ENCODE results near the gene RBM24.
"Not testable (repeated sequence)": the region's sequence is repeated elsewhere in the genome, so short reads cannot be mapped to it uniquely, and the experiment has no call there.

The RBM24 gene

DNA sequence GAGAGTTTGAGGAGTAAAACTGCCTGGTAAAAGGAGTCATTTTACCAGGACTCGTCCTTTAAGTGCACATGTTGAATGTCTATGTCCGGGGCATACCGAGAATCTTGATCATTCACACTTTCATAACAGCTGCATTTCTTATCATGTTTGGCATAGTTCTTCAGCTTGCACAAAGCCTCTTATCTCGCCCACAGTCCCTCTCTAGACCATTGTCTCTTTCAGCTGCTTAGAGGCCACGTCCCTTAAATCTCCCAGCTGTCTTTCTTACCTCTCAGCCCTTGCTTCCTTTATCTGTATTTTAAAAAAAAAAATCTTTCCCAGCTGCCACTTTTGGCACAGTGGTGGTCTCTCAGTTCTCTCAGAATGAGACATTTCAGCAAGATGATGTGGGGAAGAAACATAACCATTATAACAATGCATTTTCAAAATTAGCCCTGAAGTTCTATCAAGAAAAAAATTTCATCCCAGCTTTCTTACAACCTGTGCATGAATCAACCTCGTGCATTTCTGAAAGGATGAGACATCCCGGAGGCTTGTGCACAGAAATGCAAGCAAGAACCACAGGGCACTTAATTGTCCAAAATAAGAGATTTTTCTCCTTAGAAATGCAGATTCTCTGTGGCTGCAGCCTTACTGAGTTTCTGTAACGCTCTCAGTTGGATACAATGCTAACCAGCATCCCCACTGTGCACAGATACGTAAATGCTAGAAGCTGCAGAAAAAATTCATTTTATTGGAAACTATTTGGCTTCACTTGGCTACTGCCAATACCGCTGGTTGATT lies 24.2 kb downstream of the RBM24 start:
- Histone ChIP-seq H3K27ac (ENCODE audit: low read depth, low read length) (no peak overlapping the region), H3K36me3 (ENCODE audit: insufficient read depth, low read length) (no peaks in the 10 kb centered on the region), H2AFZ (ENCODE audit: low read length, unreplicated experiment) (no peak overlapping the region), H3K27me3 (ENCODE audit: insufficient read depth, low read length) (no peaks in the 10 kb centered on the region), H3K79me2 (ENCODE audit: control insufficient read depth, insufficient read depth, low read length, unreplicated experiment) (no peaks in the 10 kb centered on the region), H3K4me1 (ENCODE audit: control insufficient read depth, insufficient read depth, low read length, unreplicated experiment) (no peaks in the 10 kb centered on the region), H3K4me3 (ENCODE audit: low read depth, low read length) (no peak overlapping the region)

DNA sequence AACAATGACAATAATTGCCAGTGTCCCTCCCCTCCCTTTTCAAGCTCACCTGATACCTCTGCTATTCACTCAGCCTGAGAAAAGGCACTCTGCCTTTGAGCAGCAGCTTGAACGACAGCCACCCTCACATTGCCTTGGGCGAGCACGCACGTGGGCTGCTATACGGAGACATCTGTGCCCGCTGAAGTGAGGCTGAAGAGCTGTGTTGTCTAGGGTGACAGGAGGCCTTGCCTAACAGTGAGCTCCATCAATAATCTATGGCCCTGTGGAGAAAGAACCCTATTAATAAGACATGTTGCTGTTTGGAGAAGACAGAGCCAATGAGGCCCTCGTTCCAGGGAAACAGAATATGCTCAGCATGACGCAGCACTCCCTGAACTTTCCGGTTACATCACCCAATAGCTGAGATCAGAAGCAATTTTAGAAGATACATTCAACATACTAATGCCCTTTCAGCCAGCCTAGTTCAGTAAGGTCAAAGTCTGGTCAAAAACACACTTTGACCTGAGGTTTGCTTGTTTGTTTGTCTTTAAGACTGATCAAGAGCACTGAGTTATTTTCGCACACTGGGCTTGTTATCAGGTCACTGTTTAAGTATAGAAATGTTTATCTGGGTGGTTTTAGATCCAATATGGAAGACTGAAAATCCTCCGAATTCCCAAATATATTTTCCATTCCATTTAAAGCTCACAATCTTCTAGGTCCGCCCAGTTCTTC lies 30.6 kb downstream of the RBM24 start:
- no peak overlapping the region for H3K4me3 ChIP-seq (ENCODE audit: low read depth, low read length)
- no peaks in the 10 kb centered on the region for H3K27me3 ChIP-seq (ENCODE audit: insufficient read depth, low read length)
- no peaks in the 10 kb centered on the region for H3K4me1 ChIP-seq (ENCODE audit: control insufficient read depth, insufficient read depth, low read length, unreplicated experiment)
- H3K27ac ChIP-seq (ENCODE audit: low read depth, low read length), result no peak overlapping the region
- no peaks in the 10 kb centered on the region for H3K36me3 ChIP-seq (ENCODE audit: insufficient read depth, low read length)
- no peak overlapping the region for H2AFZ ChIP-seq (ENCODE audit: low read length, unreplicated experiment)
- no peaks in the 10 kb centered on the region for H3K79me2 ChIP-seq (ENCODE audit: control insufficient read depth, insufficient read depth, low read length, unreplicated experiment)

- H3K79me2 ChIP-seq (ENCODE audit: control insufficient read depth, insufficient read depth, low read length, unreplicated experiment); H3K27me3 ChIP-seq (ENCODE audit: insufficient read depth, low read length); H3K36me3 ChIP-seq (ENCODE audit: insufficient read depth, low read length); H3K27ac ChIP-seq (ENCODE audit: low read depth, low read length); H3K4me3 ChIP-seq (ENCODE audit: low read depth, low read length); H3K4me1 ChIP-seq (ENCODE audit: control insufficient read depth, insufficient read depth, low read length, unreplicated experiment); H2AFZ ChIP-seq (ENCODE audit: low read length, unreplicated experiment): not testable (repeated sequence)
Observed at GRCh38 chr6:17313238-17313637, 32.1 kb downstream of the RBM24 start.

DNA sequence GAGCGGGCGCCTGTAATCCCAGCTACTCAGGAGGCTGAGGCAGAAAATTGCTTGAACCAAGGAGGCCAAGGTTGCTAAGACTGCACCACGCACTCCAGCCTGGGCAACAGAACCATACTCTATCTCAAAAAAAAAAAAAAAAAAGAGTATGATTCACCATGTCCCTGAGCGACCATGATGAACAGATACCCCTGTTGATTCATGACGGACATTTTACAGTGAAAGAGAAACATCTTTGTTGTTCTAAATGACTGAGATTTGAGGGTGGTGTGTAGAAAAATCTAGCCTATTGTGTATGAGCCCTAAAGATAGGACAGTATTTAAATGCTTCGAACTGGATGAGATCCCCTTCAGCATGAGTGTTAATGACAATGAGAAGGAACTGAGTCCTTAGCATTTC lies 32.8 kb downstream of the RBM24 start:
- H3K4me3 ChIP-seq (ENCODE audit: low read depth, low read length), result no peak overlapping the region
- H3K4me1 ChIP-seq (ENCODE audit: control insufficient read depth, insufficient read depth, low read length, unreplicated experiment), result no peaks in the 10 kb centered on the region
- no peaks in the 10 kb centered on the region for H3K27me3 ChIP-seq (ENCODE audit: insufficient read depth, low read length)
- H2AFZ ChIP-seq (ENCODE audit: low read length, unreplicated experiment), result no peak overlapping the region
- H3K79me2 ChIP-seq (ENCODE audit: control insufficient read depth, insufficient read depth, low read length, unreplicated experiment), result no peaks in the 10 kb centered on the region
- no peaks in the 10 kb centered on the region for H3K36me3 ChIP-seq (ENCODE audit: insufficient read depth, low read length)
- H3K27ac ChIP-seq (ENCODE audit: low read depth, low read length), result no peak overlapping the region

DNA sequence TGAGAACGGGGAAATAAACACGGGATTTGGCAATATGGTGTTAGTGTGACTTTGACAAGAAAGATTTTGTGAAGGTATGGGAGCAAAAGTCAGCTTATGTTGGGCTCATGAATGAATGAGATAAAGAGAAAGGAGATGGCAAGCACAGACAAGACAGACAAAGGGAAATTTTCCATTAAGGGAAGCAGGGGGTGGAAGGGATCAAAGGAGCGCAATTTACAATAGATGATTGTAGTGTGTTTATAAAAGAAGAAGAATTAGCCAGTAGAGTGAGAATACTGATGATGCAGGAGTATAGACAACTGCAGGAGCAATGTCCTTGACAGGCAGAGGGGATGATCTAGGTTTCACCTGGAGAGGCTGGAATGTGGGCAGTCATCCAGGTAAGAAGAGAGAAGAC lies 34.1 kb downstream of the RBM24 start:
- Histone ChIP-seq H3K4me1 (ENCODE audit: control insufficient read depth, insufficient read depth, low read length, unreplicated experiment) (no peaks in the 10 kb centered on the region), H3K36me3 (ENCODE audit: insufficient read depth, low read length) (no peaks in the 10 kb centered on the region), H2AFZ (ENCODE audit: low read length, unreplicated experiment) (no peak overlapping the region)

DNA sequence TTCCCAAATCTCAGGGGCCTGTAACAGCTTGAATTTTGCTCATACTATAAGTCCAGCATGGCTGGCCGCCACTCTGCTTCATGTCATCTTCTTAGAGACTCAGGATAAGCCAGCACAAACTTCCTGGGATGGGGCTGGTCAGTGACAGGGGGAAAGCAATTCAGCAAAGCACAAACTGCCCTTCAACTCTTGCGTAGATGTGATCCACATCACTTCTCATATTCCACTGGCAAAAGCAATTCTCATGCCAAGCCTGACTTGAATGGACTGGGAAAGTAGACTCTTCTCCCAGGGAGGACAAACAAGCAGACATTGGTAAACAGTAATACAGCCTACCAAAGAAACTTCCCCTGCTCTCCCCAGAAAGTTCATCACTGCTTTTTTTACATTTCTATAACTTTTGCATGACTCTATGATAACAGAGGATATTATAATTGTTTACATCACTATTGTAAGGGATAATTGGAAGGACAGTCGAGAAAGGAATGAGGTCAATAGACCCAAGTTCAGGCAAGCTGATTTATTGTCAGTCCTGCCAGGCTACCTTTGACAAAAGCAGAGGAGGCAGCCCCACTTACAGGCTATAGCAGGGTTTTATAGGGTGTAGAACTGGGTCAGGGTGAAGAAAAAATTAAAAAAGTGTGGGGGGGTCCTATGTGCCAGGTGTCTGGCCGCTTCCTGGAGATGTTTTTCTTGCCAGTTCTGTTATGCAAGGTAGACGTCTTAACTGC lies 37.4 kb downstream of the RBM24 start:
- Histone ChIP-seq H3K4me3 (ENCODE audit: low read depth, low read length) (no peak overlapping the region), H3K27ac (ENCODE audit: low read depth, low read length) (no peak overlapping the region), H2AFZ (ENCODE audit: low read length, unreplicated experiment) (no peak overlapping the region), H3K4me1 (ENCODE audit: control insufficient read depth, insufficient read depth, low read length, unreplicated experiment) (no peaks in the 10 kb centered on the region), H3K27me3 (ENCODE audit: insufficient read depth, low read length) (peaks cover 10% of the 10 kb centered on the region; the same call in 1 of the 2 replicates), H3K36me3 (ENCODE audit: insufficient read depth, low read length) (no peaks in the 10 kb centered on the region), H3K79me2 (ENCODE audit: control insufficient read depth, insufficient read depth, low read length, unreplicated experiment) (no peaks in the 10 kb centered on the region)

More for the DNA sequence above, 34.1 kb downstream of the RBM24 start:
- Histone ChIP-seq H3K4me3 (ENCODE audit: low read depth, low read length) (no peak overlapping the region), H3K27ac (ENCODE audit: low read depth, low read length) (no peak overlapping the region), H3K79me2 (ENCODE audit: control insufficient read depth, insufficient read depth, low read length, unreplicated experiment) (no peaks in the 10 kb centered on the region), H3K27me3 (ENCODE audit: insufficient read depth, low read length) (no peaks in the 10 kb centered on the region)

DNA sequence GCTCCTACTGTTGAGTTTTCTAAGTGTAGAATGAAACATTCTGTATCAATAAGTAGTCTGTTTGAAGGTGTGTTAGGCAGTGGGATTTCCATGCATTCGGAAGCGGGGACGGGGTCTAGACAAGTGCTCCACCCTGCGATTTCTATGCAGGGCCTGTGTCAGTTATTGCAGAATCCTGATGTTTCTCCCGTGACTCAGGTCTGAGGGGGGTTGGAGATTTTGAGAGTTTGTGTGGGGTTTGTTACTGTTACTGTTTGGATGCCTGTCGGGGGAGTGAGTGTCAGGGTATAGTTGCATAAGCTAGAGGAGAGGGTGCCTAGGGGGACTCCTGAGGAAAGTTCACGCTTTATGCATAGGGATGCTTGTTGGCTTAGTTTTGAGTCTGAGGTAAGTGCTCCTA lies 39.1 kb downstream of the RBM24 start:
- H3K4me1 ChIP-seq (ENCODE audit: control insufficient read depth, insufficient read depth, low read length, unreplicated experiment); H2AFZ ChIP-seq (ENCODE audit: low read length, unreplicated experiment); H3K4me3 ChIP-seq (ENCODE audit: low read depth, low read length); H3K79me2 ChIP-seq (ENCODE audit: control insufficient read depth, insufficient read depth, low read length, unreplicated experiment); H3K36me3 ChIP-seq (ENCODE audit: insufficient read depth, low read length); H3K27ac ChIP-seq (ENCODE audit: low read depth, low read length): not testable (repeated sequence)
- peaks cover 16% of the 10 kb centered on the region; the same call in 1 of the 2 replicates for H3K27me3 ChIP-seq (ENCODE audit: insufficient read depth, low read length)

DNA sequence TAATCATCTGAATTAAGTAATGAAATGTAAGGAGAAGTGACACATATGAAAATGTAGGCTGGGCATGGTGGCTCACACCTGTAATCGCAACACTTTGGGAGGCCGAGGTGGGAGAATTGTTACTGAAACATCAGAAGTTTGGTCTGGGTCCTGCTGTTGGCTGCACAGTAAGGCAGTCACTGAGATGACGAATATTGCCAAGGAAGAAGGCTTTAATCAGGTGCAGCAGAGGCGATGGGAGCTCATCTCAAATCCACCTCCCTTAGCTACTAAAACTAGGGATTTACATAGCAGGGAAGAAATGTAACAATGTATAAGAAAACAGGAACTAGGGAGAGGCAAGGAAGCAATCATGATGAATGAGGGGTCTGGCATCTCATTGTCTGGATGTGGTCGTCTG lies 50.1 kb downstream of the RBM24 start:
- no peak overlapping the region for H3K4me3 ChIP-seq (ENCODE audit: low read depth, low read length)

DNA sequence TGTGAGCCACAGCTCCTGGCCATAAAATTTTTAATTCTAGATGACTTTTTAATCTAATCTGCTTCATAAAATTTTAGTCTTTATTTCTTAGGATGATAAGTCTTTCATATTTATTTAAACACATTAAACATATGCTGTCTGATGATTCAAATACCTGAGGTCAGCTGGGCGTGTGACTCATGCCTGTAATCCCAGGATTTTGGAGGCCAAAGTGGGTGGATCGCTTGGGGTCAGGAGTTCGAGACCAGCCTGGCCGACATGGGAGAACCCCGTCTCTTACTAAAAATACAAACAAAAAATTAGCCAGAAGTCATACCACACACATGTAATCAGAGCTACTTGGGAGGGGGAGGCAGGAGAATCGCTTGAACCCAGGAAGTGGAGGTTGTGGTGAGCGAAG lies 53.1 kb downstream of the RBM24 start:
- peaks cover 5% of the 10 kb centered on the region for H3K4me1 ChIP-seq (ENCODE audit: control insufficient read depth, insufficient read depth, low read length, unreplicated experiment)
- no peak overlapping the region for H3K4me3 ChIP-seq (ENCODE audit: low read depth, low read length)
- H2AFZ ChIP-seq (ENCODE audit: low read length, unreplicated experiment), result no peak overlapping the region
- H3K79me2 ChIP-seq (ENCODE audit: control insufficient read depth, insufficient read depth, low read length, unreplicated experiment), result no peaks in the 10 kb centered on the region
- no peaks in the 10 kb centered on the region for H3K27me3 ChIP-seq (ENCODE audit: insufficient read depth, low read length)
- no peak overlapping the region for H3K27ac ChIP-seq (ENCODE audit: low read depth, low read length)
- no peaks in the 10 kb centered on the region for H3K36me3 ChIP-seq (ENCODE audit: insufficient read depth, low read length)

More for the DNA sequence above, 50.1 kb downstream of the RBM24 start:
- Histone ChIP-seq H3K27me3 (ENCODE audit: insufficient read depth, low read length) (no peaks in the 10 kb centered on the region), H3K79me2 (ENCODE audit: control insufficient read depth, insufficient read depth, low read length, unreplicated experiment) (no peaks in the 10 kb centered on the region), H3K27ac (ENCODE audit: low read depth, low read length) (no peak overlapping the region), H3K36me3 (ENCODE audit: insufficient read depth, low read length) (no peaks in the 10 kb centered on the region), H2AFZ (ENCODE audit: low read length, unreplicated experiment) (no peak overlapping the region), H3K4me1 (ENCODE audit: control insufficient read depth, insufficient read depth, low read length, unreplicated experiment) (peaks cover 5% of the 10 kb centered on the region)

DNA sequence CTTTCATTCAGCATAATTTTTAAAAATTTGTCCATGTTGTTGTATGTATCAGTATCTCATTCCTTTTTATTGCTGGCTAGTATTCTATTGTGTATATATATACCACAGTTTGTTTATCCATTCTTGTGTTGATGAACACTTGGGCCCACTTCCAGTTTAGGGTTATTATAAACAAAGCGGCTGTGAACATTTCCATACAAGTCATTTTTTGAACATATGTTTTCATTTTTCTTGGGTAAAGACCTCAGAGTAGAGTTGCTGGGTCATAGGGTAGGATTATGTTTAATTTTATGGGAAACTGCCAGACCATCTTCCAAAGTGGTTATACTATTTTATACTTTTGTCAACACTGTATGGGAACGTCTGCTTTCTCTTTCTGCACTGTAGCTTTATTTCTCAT lies 55.3 kb downstream of the RBM24 start:
- Histone ChIP-seq H3K27me3 (ENCODE audit: insufficient read depth, low read length) (no peaks in the 10 kb centered on the region), H2AFZ (ENCODE audit: low read length, unreplicated experiment) (no peak overlapping the region), H3K79me2 (ENCODE audit: control insufficient read depth, insufficient read depth, low read length, unreplicated experiment) (no peaks in the 10 kb centered on the region), H3K27ac (ENCODE audit: low read depth, low read length) (no peak overlapping the region), H3K36me3 (ENCODE audit: insufficient read depth, low read length) (no peaks in the 10 kb centered on the region), H3K4me3 (ENCODE audit: low read depth, low read length) (no peak overlapping the region), H3K4me1 (ENCODE audit: control insufficient read depth, insufficient read depth, low read length, unreplicated experiment) (peaks cover 5% of the 10 kb centered on the region)

Data from ACC112 (cell line).